Neural progenitor cell (in vitro differentiated cells): ENCODE data around the gene NFATC4. TPM values are rescaled to one million over a fixed set of nuclear protein-coding genes. Genes with fewer than 3 reads are reported as not detected.

Source experiments
- DNase-seq: peaks from one replicate; pipeline ENCODE4 v3.0.0-alpha.2; 2016; ENCODE audit warnings: low spot score
- H2AFZ ChIP-seq: fragments of 200-600 bp; sonication (generic); replicated peaks from 2 replicates; pipeline ENCODE4 v1.6.1; 2016; ENCODE audit warnings: antibody characterized with exemption
- H3F3A ChIP-seq: fragments of 200-600 bp; sonication (generic); 2 replicates; pipeline ENCODE4 v1.6.1; 2016; ENCODE audit warnings: antibody characterized with exemption, low read depth
- H3K27ac ChIP-seq: fragments of 200-600 bp; sonication (generic); 2 replicates; pipeline ENCODE4 v1.5.1; 2016; ENCODE audit warnings: mild to moderate bottlenecking
- H3K27me3 ChIP-seq: fragments of 200-600 bp; sonication (generic); 2 replicates; pipeline ENCODE4 v1.6.1; 2016; ENCODE audit warnings: mild to moderate bottlenecking, moderate library complexity
- H3K36me3 ChIP-seq: fragments of 200-600 bp; sonication (generic); 2 replicates; pipeline ENCODE4 v1.5.1; 2016
- H3K4me1 ChIP-seq: fragments of 200-600 bp; sonication (generic); 2 replicates; pipeline ENCODE4 v1.6.1; 2016; ENCODE audit warnings: mixed run types
- H3K4me2 ChIP-seq: fragments of 200-600 bp; sonication (generic); 2 replicates; pipeline ENCODE4 v1.6.1; 2016
- H3K4me3 ChIP-seq: fragments of 200-600 bp; sonication (generic); 2 replicates; pipeline ENCODE4 v1.5.1; 2016
- H3K79me2 ChIP-seq: fragments of 200-600 bp; sonication (generic); 2 replicates; pipeline ENCODE4 v1.6.1; 2016; ENCODE audit warnings: low read depth
- H3K9ac ChIP-seq: fragments of 200-600 bp; sonication (generic); 2 replicates; pipeline ENCODE4 v1.6.1; 2016
- H3K9me3 ChIP-seq: fragments of 200-600 bp; sonication (generic); 2 replicates; pipeline ENCODE4 v1.5.1; 2016; ENCODE audit warnings: low read depth
- H4K20me1 ChIP-seq: fragments of 200-600 bp; sonication (generic); 2 replicates; pipeline ENCODE4 v1.6.1; 2016; ENCODE audit warnings: low read depth
- H3K27ac Mint-ChIP-seq: 3 replicates; pipeline ENCODE4 v1.8.0; 2021; ENCODE audit warnings: mixed read lengths
- H3K27me3 Mint-ChIP-seq: 2 replicates; pipeline ENCODE4 v1.8.0; 2022; ENCODE audit warnings: low read depth, mild to moderate bottlenecking, inconsistent platforms, moderate library complexity, mixed read lengths; ENCODE audit not compliant: insufficient read depth
- H3K36me3 Mint-ChIP-seq: 3 replicates; pipeline ENCODE4 v1.8.0; 2021; ENCODE audit warnings: mixed read lengths
- H3K4me1 Mint-ChIP-seq: 3 replicates; pipeline ENCODE4 v1.8.0; 2021; ENCODE audit warnings: mixed read lengths
- H3K4me3 Mint-ChIP-seq: 3 replicates; pipeline ENCODE4 v1.8.0; 2021; ENCODE audit warnings: mild to moderate bottlenecking, moderate library complexity, mixed read lengths
- H3K9me3 Mint-ChIP-seq: 3 replicates; pipeline ENCODE4 v1.8.0; 2020; ENCODE audit warnings: mixed read lengths
- EZH2 ChIP-seq: fragments of 200-600 bp; sonication (generic); IDR thresholded peaks from 2 replicates; pipeline ENCODE4 v1.6.1; 2017; ENCODE audit warnings: antibody characterized with exemption, mild to moderate bottlenecking, moderate library complexity
- EZH2phosphoT487 ChIP-seq: fragments of 200-600 bp; sonication (generic); IDR thresholded peaks from 2 replicates; pipeline ENCODE4 v1.6.1; 2017; ENCODE audit warnings: antibody characterized with exemption
- total RNA-seq: library from RNA; depleted of rRNA; stranded (reverse); fragments of >200 nt; gene quantifications from 2 replicates; pipeline ENCODE4 v1.2.3, GENCODE V29; 2015; ENCODE audit warnings: low replicate concordance
- TF ChIP-seq, protein P1 (sequence below): fragments of 200-600 bp; sonication (generic); IDR thresholded peaks from 2 replicates; pipeline ENCODE4 v1.5.1; 2017; ENCODE audit warnings: antibody characterized with exemption, mild to moderate bottlenecking

Gene NFATC4
- total RNA-seq, 1 donor from 2014 or later: 38.2 TPM

DNA sequence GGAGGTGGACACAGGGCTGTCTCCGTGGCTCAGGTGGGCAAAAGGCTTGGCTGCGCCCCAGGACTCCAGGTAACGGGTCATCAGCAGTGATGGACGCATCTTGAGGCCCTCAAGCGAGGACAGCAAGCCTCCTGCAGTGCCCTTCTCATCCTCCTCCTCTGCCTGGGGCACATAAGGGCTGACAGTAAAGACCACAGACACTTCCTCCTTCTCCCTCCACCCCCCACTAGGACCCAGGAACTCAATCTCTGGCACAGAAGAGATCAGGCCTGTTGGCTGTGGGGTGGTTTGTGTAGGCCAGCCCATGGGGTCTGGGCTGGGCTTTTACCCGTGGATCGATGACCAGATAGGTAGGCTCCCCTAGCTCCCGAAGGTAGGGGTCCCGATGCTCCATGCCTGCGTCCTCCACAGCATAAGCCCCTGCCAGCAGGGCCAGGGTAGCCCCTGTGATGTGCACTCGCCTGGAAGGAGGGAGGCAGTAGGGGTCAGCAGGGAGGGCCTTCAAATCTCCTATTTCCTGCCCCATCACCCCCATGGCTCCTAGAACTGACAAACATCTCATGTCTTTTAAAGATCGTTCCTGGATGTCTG, 38.8 kb upstream of the NFATC4 start:
- Mint-ChIP-seq H3K4me3 (no peak overlapping the region), H3K27ac (no peak overlapping the region), H3K9me3 (no peaks in the 10 kb centered on the region), H3K27me3 (peaks cover 46% of the 10 kb centered on the region), H3K36me3 (no peaks in the 10 kb centered on the region), H3K4me1 (peaks cover 10% of the 10 kb centered on the region)
- Histone ChIP-seq H3K79me2 (no peaks in the 10 kb centered on the region), H3K4me3 (no peak overlapping the region), H3K27ac (no peak overlapping the region), H3K9me3 (no peaks in the 10 kb centered on the region), H3K4me1 (peaks cover 4% of the 10 kb centered on the region), H2AFZ (no peak overlapping the region), H3K4me2 (no peak overlapping the region), H3K36me3 (no peaks in the 10 kb centered on the region), H3K27me3 (peaks cover 59% of the 10 kb centered on the region), H3K9ac (no peak overlapping the region), H3F3A (peaks cover 22% of the 10 kb centered on the region), H4K20me1 (peaks cover 7% of the 10 kb centered on the region)
- no peak for DNase-seq
- TF ChIP-seq EZH2phosphoT487: no peak
- TF ChIP-seq, protein P1, sequence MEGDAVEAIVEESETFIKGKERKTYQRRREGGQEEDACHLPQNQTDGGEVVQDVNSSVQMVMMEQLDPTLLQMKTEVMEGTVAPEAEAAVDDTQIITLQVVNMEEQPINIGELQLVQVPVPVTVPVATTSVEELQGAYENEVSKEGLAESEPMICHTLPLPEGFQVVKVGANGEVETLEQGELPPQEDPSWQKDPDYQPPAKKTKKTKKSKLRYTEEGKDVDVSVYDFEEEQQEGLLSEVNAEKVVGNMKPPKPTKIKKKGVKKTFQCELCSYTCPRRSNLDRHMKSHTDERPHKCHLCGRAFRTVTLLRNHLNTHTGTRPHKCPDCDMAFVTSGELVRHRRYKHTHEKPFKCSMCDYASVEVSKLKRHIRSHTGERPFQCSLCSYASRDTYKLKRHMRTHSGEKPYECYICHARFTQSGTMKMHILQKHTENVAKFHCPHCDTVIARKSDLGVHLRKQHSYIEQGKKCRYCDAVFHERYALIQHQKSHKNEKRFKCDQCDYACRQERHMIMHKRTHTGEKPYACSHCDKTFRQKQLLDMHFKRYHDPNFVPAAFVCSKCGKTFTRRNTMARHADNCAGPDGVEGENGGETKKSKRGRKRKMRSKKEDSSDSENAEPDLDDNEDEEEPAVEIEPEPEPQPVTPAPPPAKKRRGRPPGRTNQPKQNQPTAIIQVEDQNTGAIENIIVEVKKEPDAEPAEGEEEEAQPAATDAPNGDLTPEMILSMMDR: no peak
- no peak for TF ChIP-seq EZH2

DNA sequence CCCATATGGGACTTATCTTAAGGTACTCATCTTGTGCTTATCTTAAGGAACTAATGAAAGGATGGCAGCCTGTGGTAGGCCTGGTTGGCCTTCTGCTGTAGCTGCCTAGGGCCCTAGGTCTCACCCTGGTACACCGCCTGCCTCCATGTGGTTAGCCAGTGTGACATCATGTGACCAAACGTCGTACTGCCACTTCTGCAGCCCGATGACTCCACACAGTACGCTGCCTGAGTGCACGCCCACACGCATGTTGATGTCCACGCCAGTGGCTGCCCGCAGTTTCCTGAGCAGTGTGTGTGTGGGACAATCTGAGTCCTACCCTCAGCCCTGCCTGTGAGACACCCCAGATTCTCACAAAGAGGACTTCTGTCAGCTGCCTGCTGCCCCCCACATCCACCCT, 38.2 kb upstream of the NFATC4 start:
- peaks cover 22% of the 10 kb centered on the region for H3F3A ChIP-seq
- peaks cover 9% of the 10 kb centered on the region for H3K4me1 Mint-ChIP-seq
- H3K36me3 ChIP-seq: no peaks in the 10 kb centered on the region
- no peak overlapping the region for H3K27ac ChIP-seq
- H3K9me3 ChIP-seq: no peaks in the 10 kb centered on the region
- H3K79me2 ChIP-seq: no peaks in the 10 kb centered on the region
- H2AFZ ChIP-seq: no peak overlapping the region
- no peak overlapping the region for H3K4me3 ChIP-seq
- no peak overlapping the region for H3K4me3 Mint-ChIP-seq
- H4K20me1 ChIP-seq: peaks cover 7% of the 10 kb centered on the region
- no peak overlapping the region for H3K27ac Mint-ChIP-seq
- peaks cover 65% of the 10 kb centered on the region for H3K27me3 ChIP-seq
- DNase-seq: no peak
- H3K4me1 ChIP-seq: peaks cover 4% of the 10 kb centered on the region
- peaks cover 48% of the 10 kb centered on the region for H3K27me3 Mint-ChIP-seq
- no peak overlapping the region for H3K4me2 ChIP-seq
- no peak overlapping the region for H3K9ac ChIP-seq
- H3K9me3 Mint-ChIP-seq: no peaks in the 10 kb centered on the region
- TF ChIP-seq EZH2phosphoT487: no peak
- TF ChIP-seq, protein P1: no peak
- TF ChIP-seq EZH2: no peak
- H3K36me3 Mint-ChIP-seq: no peaks in the 10 kb centered on the region

DNA sequence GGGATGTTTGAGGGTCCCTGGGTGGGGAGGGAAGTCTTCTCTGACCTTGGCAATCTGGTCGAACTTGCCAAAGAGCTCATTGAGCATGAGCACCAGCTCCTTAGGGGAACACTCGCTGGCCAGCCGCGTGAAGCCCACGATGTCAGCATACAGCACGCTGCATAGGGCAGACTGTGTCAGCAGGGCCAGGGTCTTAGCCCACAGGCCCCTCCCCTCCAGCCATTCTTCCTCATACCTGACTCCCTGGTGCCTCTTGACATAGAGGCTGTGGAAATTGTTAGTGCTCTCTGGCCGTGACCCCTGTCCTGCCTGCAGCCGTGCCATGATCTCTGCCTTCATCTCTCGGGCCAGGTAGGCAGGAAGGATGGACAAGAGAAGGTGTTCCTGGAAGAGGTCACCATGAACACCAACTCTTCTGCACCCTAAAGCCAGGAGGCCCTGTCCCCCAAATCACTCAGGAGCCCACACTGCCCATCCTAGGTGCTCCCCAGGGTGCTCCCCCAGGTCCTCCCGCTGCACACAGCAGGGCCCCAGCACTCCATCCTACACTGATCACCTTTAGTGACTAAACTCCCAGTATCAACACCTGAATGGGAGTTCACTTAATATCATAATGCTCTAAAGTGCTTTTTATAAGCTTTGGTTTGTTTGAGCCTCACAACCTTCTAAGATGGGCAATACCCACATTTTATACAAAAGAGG, 36.9 kb upstream of the NFATC4 start:
- H3K4me1 ChIP-seq: peaks cover 4% of the 10 kb centered on the region
- Mint-ChIP-seq H3K9me3 (peaks cover 4% of the 10 kb centered on the region), H3K36me3 (no peaks in the 10 kb centered on the region), H3K27ac (no peak overlapping the region), H3K4me1 (peaks cover 14% of the 10 kb centered on the region), H3K27me3 (peaks cover 55% of the 10 kb centered on the region), H3K4me3 (no peak overlapping the region)
- H3K27ac ChIP-seq: no peak overlapping the region
- H3K27me3 ChIP-seq: peaks cover 79% of the 10 kb centered on the region
- no peak overlapping the region for H3K4me3 ChIP-seq
- H3K9me3 ChIP-seq: no peaks in the 10 kb centered on the region
- H3K4me2 ChIP-seq: no peak overlapping the region
- H3K79me2 ChIP-seq: no peaks in the 10 kb centered on the region
- H3K36me3 ChIP-seq: no peaks in the 10 kb centered on the region
- peaks cover 7% of the 10 kb centered on the region for H4K20me1 ChIP-seq
- H3F3A ChIP-seq: peaks cover 22% of the 10 kb centered on the region
- TF ChIP-seq EZH2 (no peak), EZH2phosphoT487 (no peak)
- TF ChIP-seq, protein P1: no peak
- DNase-seq: no peak
- H3K9ac ChIP-seq: no peak overlapping the region
- no peak overlapping the region for H2AFZ ChIP-seq
